ENCODE measurements around the gene ASPSCR1.

DNA sequence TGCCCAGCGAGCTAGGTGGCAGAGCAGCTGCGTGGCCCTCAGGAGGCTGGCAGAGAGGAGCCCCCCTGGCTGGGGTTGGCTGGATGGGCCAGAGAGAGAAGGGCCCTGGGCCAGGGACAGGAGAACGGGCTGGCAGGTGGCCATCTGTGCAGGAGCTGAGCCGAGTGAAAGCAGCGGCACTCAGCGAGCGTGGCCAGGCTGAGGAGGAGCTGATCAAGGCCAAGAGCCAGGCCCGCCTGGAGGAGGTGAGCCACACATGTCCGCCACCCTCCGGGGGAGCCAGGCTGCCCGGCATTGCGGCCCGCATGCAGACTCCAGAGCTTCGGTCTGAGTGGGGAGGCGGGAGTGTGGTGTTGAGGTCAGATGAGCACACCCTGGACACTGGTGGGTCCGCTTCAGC, 52.0 kb downstream of the ASPSCR1 start:
- no peak for TF ChIP-seq TP53 (CRISPR knock-in tag; IDR thresholded peaks at IDR 0.05)
- TF ChIP-seq, protein P1, sequence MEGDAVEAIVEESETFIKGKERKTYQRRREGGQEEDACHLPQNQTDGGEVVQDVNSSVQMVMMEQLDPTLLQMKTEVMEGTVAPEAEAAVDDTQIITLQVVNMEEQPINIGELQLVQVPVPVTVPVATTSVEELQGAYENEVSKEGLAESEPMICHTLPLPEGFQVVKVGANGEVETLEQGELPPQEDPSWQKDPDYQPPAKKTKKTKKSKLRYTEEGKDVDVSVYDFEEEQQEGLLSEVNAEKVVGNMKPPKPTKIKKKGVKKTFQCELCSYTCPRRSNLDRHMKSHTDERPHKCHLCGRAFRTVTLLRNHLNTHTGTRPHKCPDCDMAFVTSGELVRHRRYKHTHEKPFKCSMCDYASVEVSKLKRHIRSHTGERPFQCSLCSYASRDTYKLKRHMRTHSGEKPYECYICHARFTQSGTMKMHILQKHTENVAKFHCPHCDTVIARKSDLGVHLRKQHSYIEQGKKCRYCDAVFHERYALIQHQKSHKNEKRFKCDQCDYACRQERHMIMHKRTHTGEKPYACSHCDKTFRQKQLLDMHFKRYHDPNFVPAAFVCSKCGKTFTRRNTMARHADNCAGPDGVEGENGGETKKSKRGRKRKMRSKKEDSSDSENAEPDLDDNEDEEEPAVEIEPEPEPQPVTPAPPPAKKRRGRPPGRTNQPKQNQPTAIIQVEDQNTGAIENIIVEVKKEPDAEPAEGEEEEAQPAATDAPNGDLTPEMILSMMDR (IDR thresholded peaks at IDR 0.05), result no peak
- TF ChIP-seq CREB1 (CRISPR knock-in tag; IDR thresholded peaks at IDR 0.05), result no peak
- TF ChIP-seq, protein P2, sequence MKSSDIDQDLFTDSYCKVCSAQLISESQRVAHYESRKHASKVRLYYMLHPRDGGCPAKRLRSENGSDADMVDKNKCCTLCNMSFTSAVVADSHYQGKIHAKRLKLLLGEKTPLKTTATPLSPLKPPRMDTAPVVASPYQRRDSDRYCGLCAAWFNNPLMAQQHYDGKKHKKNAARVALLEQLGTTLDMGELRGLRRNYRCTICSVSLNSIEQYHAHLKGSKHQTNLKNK (CRISPR knock-in tag; IDR thresholded peaks at IDR 0.05), result no peak
- TF ChIP-seq, protein P3, sequence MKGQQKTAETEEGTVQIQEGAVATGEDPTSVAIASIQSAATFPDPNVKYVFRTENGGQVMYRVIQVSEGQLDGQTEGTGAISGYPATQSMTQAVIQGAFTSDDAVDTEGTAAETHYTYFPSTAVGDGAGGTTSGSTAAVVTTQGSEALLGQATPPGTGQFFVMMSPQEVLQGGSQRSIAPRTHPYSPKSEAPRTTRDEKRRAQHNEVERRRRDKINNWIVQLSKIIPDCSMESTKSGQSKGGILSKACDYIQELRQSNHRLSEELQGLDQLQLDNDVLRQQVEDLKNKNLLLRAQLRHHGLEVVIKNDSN (CRISPR knock-in tag; IDR thresholded peaks at IDR 0.05), result no peak
- TF ChIP-seq, protein P4, sequence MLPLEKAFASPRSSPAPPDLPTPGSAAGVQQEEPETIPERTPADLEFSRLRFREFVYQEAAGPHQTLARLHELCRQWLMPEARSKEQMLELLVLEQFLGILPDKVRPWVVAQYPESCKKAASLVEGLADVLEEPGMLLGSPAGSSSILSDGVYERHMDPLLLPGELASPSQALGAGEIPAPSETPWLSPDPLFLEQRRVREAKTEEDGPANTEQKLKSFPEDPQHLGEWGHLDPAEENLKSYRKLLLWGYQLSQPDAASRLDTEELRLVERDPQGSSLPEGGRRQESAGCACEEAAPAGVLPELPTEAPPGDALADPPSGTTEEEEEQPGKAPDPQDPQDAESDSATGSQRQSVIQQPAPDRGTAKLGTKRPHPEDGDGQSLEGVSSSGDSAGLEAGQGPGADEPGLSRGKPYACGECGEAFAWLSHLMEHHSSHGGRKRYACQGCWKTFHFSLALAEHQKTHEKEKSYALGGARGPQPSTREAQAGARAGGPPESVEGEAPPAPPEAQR (CRISPR knock-in tag; IDR thresholded peaks at IDR 0.05), result no peak
- no peak for TF ChIP-seq SMAD3 (CRISPR knock-in tag; IDR thresholded peaks at IDR 0.05; ENCODE audit: borderline replicate concordance)
